Mammary epithelial cell (primary cell): Measurements from ENCODE around the gene TM7SF2.

ENCODE experiments used
- CTCF ChIP-seq, 2 donors: IDR thresholded peaks in 1 of 2; conservative IDR thresholded peaks in 1 of 2; 2 replicates each; pipeline ENCODE4 v1.5.1; 2011 to 2012; ENCODE audit warnings: inconsistent platforms in 2 of 2, low read length in 2 of 2, mild to moderate bottlenecking in 2 of 2, control low read depth in 1 of 2, low read depth in 1 of 2; ENCODE audit not compliant: insufficient read depth in 1 of 2; ENCODE audit errors: extremely low read depth in 1 of 2
- EZH2 ChIP-seq: IDR thresholded peaks from 2 replicates; pipeline ENCODE4 v1.6.1; 2012; ENCODE audit warnings: low read length, inconsistent platforms, borderline replicate concordance

GRCh38 chr11:65129649-65130441 lies 18.2 kb downstream of the TM7SF2 start:
- TF ChIP-seq EZH2, result no peak
- TF ChIP-seq CTCF (conservative IDR thresholded peaks at IDR 0.05 in 1 of 2, IDR thresholded peaks at IDR 0.05 in 1 of 2; ENCODE audit: extremely low read depth in 1 of 2, insufficient read depth in 1 of 2, low read depth in 1 of 2, low read length in 2 of 2), result no peak
